ENCODE measurements around the gene PDHX.

Gene PDHX

DNA sequence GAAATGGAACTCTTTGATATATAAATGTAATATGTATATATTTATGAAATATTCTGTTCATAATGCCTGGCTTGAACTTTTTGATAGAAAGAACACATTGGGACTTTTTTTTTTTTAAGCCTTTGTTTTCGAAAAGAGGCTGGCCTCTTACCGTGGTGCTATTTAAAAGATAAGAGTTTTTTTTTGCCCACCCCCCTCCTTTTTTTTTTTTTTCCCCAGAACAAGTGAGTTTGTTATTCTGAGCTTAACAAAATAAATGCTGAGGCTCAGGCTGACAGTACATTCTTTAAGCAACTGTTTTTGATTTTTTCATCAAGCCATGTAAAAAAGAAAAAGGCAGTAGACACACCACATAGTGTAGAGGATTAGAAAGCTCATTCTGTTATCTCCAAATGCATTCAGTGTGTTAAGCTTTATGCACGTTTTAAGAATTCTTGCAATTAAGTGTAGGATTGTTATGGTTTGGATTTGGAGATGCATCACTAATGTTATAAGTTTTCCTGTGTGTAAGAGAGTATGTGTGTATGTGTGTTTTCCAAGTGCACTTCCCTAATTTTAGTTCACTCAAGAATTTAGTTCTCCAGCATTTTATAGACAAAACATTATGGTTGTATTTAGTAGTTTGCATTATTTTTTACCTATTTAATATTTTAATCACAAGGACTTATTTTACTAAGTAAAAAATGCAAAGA is 12.0 kb downstream of the PDHX start:
- Mint-ChIP-seq H3K27ac (no peak overlapping the region), H3K36me3 (no peaks in the 10 kb centered on the region), H3K27me3 (no peaks in the 10 kb centered on the region), H3K9me3 (no peaks in the 10 kb centered on the region), H3K4me1 (peaks cover 29% of the 10 kb centered on the region), H3K4me3 (no peak overlapping the region)

DNA sequence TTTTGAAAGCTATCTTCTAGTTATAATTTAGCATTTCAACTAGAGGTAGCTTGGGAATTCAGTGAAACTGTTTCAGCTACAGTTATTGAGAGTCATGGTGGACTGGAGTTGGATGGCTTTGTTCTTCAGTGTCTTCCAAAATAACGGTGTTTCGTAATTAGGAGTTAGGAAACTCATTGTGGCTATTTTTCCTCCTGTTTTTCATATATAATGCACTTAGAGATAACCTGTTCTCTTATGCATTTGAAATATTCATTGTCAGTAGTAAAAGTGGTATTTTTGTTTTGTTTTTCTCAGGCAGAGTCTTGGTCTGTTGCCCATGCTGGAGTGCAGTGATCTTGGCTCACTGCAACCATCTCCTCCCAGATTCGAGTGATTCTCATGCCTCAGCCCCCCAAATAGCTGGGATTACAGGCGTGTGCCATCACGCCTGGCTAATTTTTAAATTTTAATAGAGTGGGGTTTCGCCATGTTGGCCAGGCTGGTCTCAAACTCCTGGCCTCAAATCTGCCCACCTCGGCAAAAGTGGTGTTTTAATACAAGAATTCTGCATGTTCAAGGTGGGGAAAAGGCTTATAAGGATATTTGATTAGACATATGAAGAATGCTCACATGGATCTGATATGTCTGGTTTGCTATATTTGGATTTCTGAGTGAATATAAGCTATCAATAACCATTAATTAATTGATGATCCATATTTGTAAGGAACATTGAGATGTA is 12.7 kb downstream of the PDHX start:
- no peak overlapping the region for H3K27ac Mint-ChIP-seq
- H3K4me1 Mint-ChIP-seq: peaks cover 25% of the 10 kb centered on the region
- no peaks in the 10 kb centered on the region for H3K9me3 Mint-ChIP-seq
- H3K27me3 Mint-ChIP-seq: no peaks in the 10 kb centered on the region
- H3K4me3 Mint-ChIP-seq: no peak overlapping the region
- H3K36me3 Mint-ChIP-seq: peaks cover under 1% of the 10 kb centered on the region

DNA sequence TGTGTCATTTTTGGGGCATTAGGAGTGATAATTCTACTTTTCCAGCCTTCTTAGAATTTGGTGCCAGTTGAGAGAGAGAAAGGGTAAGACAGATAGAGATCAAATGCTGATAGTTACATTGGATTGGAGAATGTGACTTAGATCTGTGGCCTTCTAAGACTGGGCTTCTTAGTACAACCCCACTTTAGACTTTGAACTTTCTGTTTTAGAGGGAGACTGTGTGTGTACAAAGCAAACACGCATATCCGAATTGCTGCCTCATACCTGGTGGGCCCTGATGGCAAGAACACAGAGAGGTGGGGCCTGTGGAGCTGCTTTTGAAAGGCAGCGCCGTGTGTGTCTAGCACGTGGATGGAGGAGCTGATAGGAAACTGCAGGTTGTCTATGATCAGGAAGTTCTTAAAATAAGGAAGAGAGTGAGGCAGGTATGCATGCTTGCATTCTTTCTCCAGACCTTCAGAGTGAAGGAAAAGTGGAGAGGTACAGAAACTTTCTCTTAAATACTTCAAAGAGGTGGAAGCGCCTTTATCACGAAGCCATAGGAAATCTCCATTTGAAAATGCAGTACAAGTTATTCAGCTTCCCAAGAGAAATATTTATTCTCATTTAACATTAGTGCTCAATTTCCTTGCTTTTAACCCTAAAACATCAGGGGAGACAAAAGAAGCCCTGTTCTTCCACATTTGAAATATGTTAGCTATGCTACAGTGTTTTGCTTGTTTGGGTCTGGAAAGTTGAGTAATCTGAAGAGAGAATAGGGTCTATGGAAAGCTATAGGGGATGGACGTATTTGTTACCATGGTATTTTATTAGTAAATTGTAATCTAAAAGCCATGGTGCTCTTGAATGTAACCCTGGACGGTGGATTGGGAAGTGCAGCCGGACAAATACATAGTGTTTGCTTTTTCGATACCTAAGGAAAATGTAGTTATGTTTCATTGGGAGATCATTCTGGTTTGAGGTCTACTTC is 13.7 kb downstream of the PDHX start:
- H3K36me3 Mint-ChIP-seq: peaks cover 2% of the 10 kb centered on the region
- no peak overlapping the region for H3K4me3 Mint-ChIP-seq
- H3K27me3 Mint-ChIP-seq: no peaks in the 10 kb centered on the region
- peaks cover 25% of the 10 kb centered on the region for H3K4me1 Mint-ChIP-seq
- peak overlapping the region; percentile 56 for H3K27ac Mint-ChIP-seq
- no peaks in the 10 kb centered on the region for H3K9me3 Mint-ChIP-seq

DNA sequence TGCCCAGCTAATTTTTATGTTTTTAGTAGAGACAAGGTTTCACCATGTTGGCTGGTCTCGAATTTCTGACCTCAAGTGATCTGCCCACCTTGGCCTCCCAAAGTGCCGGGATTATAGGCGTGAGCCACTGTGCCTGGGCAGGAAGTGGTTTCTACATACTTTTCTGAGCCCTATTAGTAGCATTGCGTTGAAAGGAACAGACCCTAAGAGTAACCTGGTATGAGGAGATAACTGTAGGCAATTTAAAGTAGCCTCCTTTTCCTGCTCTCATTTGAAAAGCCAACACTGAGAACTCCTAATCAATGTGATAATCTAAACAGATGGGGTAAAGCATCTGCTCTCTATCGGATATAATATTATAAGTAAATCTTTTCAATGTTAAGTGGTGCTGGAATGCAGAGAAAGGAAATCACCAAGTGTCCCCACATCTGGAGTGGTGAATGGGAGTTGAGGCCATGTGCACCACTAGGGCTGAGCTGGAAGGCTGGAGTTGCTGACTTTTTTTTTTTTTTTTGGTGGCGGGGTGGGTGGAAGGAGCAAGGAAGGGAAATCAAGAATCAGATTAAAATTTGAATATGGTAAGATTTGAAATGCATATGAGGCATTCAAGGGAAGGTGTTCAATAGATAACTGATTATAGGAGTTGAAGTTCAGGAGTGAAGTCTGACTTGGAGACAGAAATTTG is 20.7 kb downstream of the PDHX start:
- H3K27me3 Mint-ChIP-seq: no peaks in the 10 kb centered on the region
- no peaks in the 10 kb centered on the region for H3K9me3 Mint-ChIP-seq
- H3K36me3 Mint-ChIP-seq: peaks cover 23% of the 10 kb centered on the region
- peaks cover 38% of the 10 kb centered on the region for H3K4me1 Mint-ChIP-seq
- no peak overlapping the region for H3K4me3 Mint-ChIP-seq
- H3K27ac Mint-ChIP-seq: peak overlapping the region; percentile 15

DNA sequence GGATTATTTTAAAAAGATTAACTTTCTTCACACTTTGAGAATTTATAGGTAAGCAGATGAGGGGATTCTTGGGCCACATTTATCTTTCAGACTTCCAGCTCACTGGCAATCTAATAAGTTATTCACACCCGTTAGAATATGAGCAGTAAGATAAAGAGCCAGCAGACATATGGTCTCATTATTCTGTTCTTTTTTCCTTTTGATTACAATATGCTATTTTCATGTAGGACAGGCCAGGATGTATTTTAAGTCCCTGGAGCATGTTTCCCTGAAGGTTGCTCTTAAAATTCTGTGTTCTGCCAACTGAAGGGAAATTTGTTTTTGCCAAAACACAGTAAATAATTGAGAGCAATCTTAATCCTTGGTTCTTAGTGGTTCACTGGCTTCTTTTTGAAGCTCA is 22.2 kb downstream of the PDHX start:
- H3K9me3 Mint-ChIP-seq: no peaks in the 10 kb centered on the region
- H3K27me3 Mint-ChIP-seq: no peaks in the 10 kb centered on the region
- H3K27ac Mint-ChIP-seq: no peak overlapping the region
- no peak overlapping the region for H3K4me3 Mint-ChIP-seq
- H3K4me1 Mint-ChIP-seq: peaks cover 49% of the 10 kb centered on the region
- peaks cover 25% of the 10 kb centered on the region for H3K36me3 Mint-ChIP-seq

DNA sequence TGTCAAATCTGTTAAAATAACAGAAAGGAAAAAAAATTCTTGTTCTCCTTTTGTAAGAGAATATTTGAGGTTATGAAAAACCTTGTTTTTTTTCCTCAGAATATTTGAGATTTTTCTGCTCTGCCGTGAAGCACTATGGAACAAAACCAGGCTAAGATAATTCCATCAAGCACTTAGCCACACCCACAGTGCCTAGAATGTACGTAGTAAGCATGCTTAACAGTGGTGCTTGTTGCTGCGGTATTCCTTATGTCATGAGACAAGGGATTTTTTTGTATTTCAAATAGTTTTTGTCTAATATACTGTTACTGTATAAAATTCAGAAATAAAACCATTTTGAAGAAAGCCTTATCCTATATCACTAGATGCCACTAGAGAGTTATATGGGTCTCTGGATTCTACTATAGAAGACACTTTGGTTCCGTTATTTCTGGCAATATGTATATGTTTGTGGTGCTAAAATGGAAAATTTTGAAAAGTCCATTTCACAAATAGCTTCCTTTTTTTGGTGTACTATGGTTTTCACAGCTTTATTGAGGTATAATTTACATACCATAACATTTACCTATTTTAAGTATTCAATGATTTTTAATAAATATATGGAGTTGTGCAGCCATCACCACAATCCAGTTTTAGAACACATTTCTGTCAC is 23.7 kb downstream of the PDHX start:
- Mint-ChIP-seq H3K4me1 (peaks cover 50% of the 10 kb centered on the region), H3K9me3 (no peaks in the 10 kb centered on the region), H3K27me3 (no peaks in the 10 kb centered on the region), H3K27ac (no peak overlapping the region), H3K4me3 (no peak overlapping the region), H3K36me3 (peaks cover 27% of the 10 kb centered on the region)

DNA sequence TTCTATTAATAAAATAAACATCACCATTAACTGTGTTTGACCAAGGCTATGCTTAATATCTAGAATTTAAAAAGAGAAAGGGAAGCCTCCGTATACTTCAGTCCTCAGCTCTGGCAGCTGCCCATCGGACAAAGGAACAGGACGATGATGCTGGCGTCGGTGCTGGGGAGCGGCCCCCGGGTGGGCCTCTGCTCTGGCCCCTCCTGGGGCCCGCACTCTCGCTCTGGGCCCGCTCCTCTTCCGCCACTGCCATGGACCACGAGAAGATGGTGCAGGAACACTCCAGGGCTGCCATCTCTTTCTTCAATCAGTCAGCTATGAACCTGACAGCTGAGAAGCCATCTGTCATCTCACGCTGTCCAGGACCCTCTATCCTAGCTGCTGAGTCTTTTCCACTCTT is 25.3 kb downstream of the PDHX start:
- H3K36me3 Mint-ChIP-seq: peaks cover 23% of the 10 kb centered on the region
- peaks cover 53% of the 10 kb centered on the region for H3K4me1 Mint-ChIP-seq
- H3K9me3 Mint-ChIP-seq: no peaks in the 10 kb centered on the region
- no peak overlapping the region for H3K4me3 Mint-ChIP-seq
- H3K27ac Mint-ChIP-seq: no peak overlapping the region
- H3K27me3 Mint-ChIP-seq: no peaks in the 10 kb centered on the region

DNA sequence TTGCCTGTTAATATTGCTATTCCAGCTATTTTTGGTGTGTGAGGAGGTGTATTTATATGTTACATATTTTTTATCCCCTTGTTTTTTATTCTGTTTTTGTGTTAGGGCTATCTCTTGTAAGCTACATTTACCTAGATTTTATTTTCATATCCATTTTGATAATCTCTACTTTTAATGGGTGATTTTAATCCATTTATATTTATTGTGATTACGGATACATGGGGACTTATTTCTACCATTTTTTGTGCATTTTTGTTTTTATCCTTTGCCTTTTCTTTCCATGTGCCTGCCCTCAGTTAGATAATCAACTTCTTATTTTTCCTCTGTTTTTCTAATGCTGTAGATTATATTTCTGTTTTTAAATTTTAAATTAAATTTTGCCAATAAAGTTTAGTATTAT is 28.3 kb downstream of the PDHX start:
- peaks cover 37% of the 10 kb centered on the region for H3K4me1 Mint-ChIP-seq
- no peaks in the 10 kb centered on the region for H3K9me3 Mint-ChIP-seq
- no peaks in the 10 kb centered on the region for H3K27me3 Mint-ChIP-seq
- H3K4me3 Mint-ChIP-seq: no peak overlapping the region
- no peak overlapping the region for H3K27ac Mint-ChIP-seq
- H3K36me3 Mint-ChIP-seq: peaks cover 25% of the 10 kb centered on the region

DNA sequence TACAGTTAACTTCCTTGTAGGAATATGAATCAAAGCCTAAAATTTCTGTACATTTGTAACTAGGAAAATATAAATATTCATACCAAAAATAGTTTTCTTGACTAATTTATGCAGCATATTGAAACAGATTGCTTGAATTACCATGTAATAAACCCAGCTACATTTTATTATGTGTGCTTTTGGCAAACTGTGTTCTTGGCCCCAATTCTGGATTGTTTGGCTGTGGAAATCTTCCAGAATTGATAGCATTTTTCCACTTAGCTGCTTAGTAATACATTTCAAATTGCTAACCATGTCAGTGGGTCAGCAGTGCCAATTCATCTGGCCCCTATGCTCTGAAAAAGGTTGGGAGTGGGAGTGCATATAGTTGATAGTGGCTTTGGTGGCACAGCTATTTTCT is 32.3 kb downstream of the PDHX start:
- H3K27me3 Mint-ChIP-seq: no peaks in the 10 kb centered on the region
- H3K4me3 Mint-ChIP-seq: no peak overlapping the region
- peaks cover 18% of the 10 kb centered on the region for H3K36me3 Mint-ChIP-seq
- peaks cover 21% of the 10 kb centered on the region for H3K4me1 Mint-ChIP-seq
- no peak overlapping the region for H3K27ac Mint-ChIP-seq
- H3K9me3 Mint-ChIP-seq: no peaks in the 10 kb centered on the region

DNA sequence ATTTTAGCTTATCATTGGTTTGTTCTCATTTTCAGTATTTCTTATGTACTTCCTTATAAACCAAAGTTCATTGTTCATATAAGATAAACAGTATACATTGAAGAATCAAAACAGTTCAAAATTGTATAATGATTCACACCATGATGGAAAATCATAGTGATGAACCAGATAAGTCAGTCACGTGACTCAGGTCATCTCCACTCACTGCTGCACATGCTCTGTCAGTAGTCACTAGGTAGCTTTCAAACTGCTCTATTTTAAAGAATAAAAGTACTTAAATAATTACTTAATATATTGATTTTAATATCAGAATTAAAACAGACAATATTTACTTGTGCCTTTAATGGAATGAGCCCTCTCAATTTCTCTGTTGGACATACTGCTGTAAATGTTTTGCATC is 37.5 kb downstream of the PDHX start:
- no peak overlapping the region for H3K27ac Mint-ChIP-seq

DNA sequence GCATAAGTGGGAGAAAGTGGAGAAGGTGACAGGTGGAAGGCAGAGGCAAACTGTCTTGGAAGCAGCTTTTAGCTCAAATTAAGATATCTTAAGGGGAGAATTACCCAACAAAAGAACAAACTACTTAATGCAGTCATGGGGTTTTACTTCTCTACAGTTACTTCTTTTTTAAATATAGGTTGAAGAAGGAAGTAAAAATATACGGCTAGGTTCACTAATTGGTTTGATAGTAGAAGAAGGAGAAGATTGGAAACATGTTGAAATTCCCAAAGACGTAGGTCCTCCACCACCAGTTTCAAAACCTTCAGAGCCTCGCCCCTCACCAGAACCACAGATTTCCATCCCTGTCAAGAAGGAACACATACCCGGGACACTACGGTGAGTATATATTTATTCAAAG is 40.8 kb downstream of the PDHX start:
- no peak overlapping the region for H3K4me3 Mint-ChIP-seq
- no peaks in the 10 kb centered on the region for H3K27me3 Mint-ChIP-seq
- H3K4me1 Mint-ChIP-seq: peaks cover 13% of the 10 kb centered on the region
- no peaks in the 10 kb centered on the region for H3K9me3 Mint-ChIP-seq
- H3K36me3 Mint-ChIP-seq: peaks cover 11% of the 10 kb centered on the region
- no peak overlapping the region for H3K27ac Mint-ChIP-seq

More for the DNA sequence above, 37.5 kb downstream of the PDHX start:
- H3K4me1 Mint-ChIP-seq: peaks cover 13% of the 10 kb centered on the region
- H3K9me3 Mint-ChIP-seq: no peaks in the 10 kb centered on the region
- H3K4me3 Mint-ChIP-seq: no peak overlapping the region
- peaks cover 10% of the 10 kb centered on the region for H3K36me3 Mint-ChIP-seq
- no peaks in the 10 kb centered on the region for H3K27me3 Mint-ChIP-seq

DNA sequence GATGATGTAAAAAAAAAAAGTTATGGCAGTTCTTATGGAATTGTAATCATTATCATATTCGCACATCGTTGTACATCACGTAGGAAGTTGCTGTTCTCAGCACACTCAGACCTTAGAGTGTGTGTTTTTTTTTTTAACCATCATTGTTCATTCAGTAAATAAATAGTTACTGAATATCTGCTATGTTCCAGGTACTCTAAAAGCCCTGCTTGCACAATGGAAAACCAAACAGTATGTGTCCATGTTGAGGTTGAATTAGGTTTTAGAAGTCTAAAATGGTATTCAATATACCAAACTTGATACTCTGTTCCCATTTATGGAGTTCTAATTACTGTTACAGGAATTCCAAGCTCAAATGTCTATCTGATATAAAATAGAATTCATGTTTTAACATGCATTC is 41.2 kb downstream of the PDHX start:
- peaks cover 13% of the 10 kb centered on the region for H3K4me1 Mint-ChIP-seq
- H3K4me3 Mint-ChIP-seq: no peak overlapping the region
- H3K27ac Mint-ChIP-seq: no peak overlapping the region
- peaks cover 13% of the 10 kb centered on the region for H3K36me3 Mint-ChIP-seq
- H3K9me3 Mint-ChIP-seq: no peaks in the 10 kb centered on the region
- H3K27me3 Mint-ChIP-seq: no peaks in the 10 kb centered on the region

DNA sequence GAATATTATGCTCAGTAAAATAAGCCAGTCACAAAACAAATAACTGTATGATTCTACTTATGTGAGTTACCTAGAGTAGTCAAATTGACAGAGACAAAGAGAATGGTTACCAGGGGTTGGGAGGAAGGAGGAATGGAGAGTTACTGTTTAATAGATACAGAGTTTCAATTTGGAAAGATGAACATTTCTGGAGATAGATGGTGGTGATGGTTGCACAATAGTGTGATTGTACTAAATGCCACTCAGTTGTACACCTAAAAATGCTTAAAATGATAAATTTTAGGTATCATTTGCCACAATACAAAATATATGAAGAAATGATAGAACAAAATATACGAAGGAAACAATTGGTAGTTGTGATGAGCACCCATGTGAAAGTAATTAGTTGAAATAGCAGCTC is 43.4 kb downstream of the PDHX start:
- Mint-ChIP-seq H3K4me3 (no peak overlapping the region), H3K27ac (no peak overlapping the region), H3K4me1 (peaks cover 3% of the 10 kb centered on the region), H3K36me3 (peaks cover 9% of the 10 kb centered on the region), H3K27me3 (no peaks in the 10 kb centered on the region), H3K9me3 (no peaks in the 10 kb centered on the region)

DNA sequence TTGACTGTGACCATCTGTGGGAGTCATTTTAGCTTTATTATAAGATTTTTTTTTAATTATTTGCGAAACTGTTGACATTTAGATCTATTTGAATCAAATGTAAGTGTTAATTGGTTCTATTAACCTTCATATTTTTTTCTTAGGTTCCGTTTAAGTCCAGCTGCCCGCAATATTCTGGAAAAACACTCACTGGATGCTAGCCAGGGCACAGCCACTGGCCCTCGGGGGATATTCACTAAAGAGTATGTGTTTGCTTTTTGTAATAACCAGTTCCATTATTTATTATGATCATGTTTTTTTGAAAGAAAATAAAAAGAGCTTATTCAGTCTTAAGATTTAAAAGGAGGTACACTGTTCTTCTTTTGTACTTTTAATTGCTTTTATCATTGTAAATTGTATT is 43.9 kb downstream of the PDHX start:
- H3K9me3 Mint-ChIP-seq: no peaks in the 10 kb centered on the region
- no peak overlapping the region for H3K27ac Mint-ChIP-seq
- no peaks in the 10 kb centered on the region for H3K4me1 Mint-ChIP-seq
- no peak overlapping the region for H3K4me3 Mint-ChIP-seq
- H3K27me3 Mint-ChIP-seq: no peaks in the 10 kb centered on the region
- peaks cover 10% of the 10 kb centered on the region for H3K36me3 Mint-ChIP-seq

DNA sequence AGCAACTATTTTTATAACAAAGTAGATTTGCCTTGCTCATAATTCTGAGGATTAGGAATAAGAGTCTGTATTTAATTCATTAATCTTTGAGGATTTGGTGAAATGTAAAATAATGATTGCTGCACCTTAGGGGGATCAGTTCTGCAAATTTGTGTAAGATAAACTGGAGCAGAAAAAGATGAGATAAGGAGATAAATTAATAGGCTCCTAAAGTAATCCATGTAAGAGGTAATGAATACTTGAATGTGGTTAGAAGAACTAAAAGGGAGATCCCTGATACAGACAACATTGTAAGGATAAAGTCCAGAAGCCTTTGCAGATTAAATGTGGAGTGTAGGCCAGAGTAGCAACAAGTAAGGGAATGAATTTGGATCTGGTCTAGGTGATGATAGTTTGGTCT is 45.6 kb downstream of the PDHX start:
- Mint-ChIP-seq H3K27ac (no peak overlapping the region), H3K9me3 (no peaks in the 10 kb centered on the region), H3K4me1 (no peaks in the 10 kb centered on the region), H3K4me3 (no peak overlapping the region), H3K27me3 (no peaks in the 10 kb centered on the region), H3K36me3 (peaks cover 12% of the 10 kb centered on the region)
